Cardiac muscle cell (in vitro differentiated cells and primary cell): ENCODE results near the gene C20orf204. TPM values are rescaled to one million over a fixed set of nuclear protein-coding genes. Genes with fewer than 3 reads are reported as not detected.
A peak's percentile ranks its signal among the peaks of the same experiment; 100 is the strongest.

Experiments
- DNase-seq, 2 donors: peaks; one replicate each; pipeline versions ENCODE4 v3.0.0 to v3.0.0-alpha.2; 2010 to 2017; ENCODE audit warnings: low read depth in 1 of 2, low spot score in 1 of 2
- H3K27ac ChIP-seq: fragments of 200-600 bp; sonication (generic); 2 replicates; pipeline ENCODE4 v1.5.1; 2016
- H3K27me3 ChIP-seq: fragments of 200-600 bp; sonication (generic); 2 replicates; pipeline ENCODE4 v1.6.0; 2016; ENCODE audit warnings: control low read depth
- H3K36me3 ChIP-seq: fragments of 200-600 bp; sonication (generic); 2 replicates; pipeline ENCODE4 v1.5.1; 2016; ENCODE audit warnings: control low read depth
- H3K4me1 ChIP-seq: fragments of 200-600 bp; sonication (generic); 2 replicates; pipeline ENCODE4 v1.8.1; 2017; ENCODE audit warnings: low read depth, mild to moderate bottlenecking, mixed run types
- H3K4me3 ChIP-seq: fragments of 200-600 bp; sonication (generic); 2 replicates; pipeline ENCODE4 v1.5.1; 2016; ENCODE audit warnings: mild to moderate bottlenecking
- H3K9me3 ChIP-seq: fragments of 200-600 bp; sonication (generic); 2 replicates; pipeline ENCODE4 v1.5.1; 2017; ENCODE audit warnings: low read depth, mild to moderate bottlenecking, control low read depth
- CTCF ChIP-seq: IDR thresholded peaks from 2 replicates; pipeline ENCODE4 v1.5.1; 2012; ENCODE audit warnings: low read depth, mild to moderate bottlenecking, low read length
- polyA plus RNA-seq: library from polyadenylated mRNA; unstranded; fragments of >200 nt; fragmentation: Nextera tagmentation; extraction: Ambion mirVana; gene quantifications from 2 replicates; pipeline ENCODE4 v1.2.1, GENCODE V29; 2016
- total RNA-seq: library from RNA; depleted of rRNA; stranded (reverse); fragments of >200 nt; gene quantifications from 2 replicates; pipeline ENCODE4 v1.2.3, GENCODE V29; 2016

Gene C20orf204
- total and polyA plus RNA-seq, 2 experiments from 2014 or later: 0.76 to 2.2 TPM

- H3K27ac ChIP-seq: no peak overlapping the region
- DNase-seq: peak; percentile 14 to 21
- H3K27me3 ChIP-seq: peaks cover 79% of the 10 kb centered on the region
- no peak for TF ChIP-seq CTCF
- H3K36me3 ChIP-seq: no peaks in the 10 kb centered on the region
- H3K4me3 ChIP-seq: peak overlapping the region; percentile 6
- H3K4me1 ChIP-seq: no peaks in the 10 kb centered on the region
- H3K9me3 ChIP-seq: no peaks in the 10 kb centered on the region
Measured at GRCh38 chr20:64048402-64049044, 12.5 kb downstream of the C20orf204 start.

GRCh38 chr20:64049060-64049877 is 13.3 kb downstream of the C20orf204 start, which contains the start of gene SOX18:
TSS of gene SOX18 (minus strand) at chr20:64049639. CDS start at chr20:64049516, 123 bp downstream.
- Histone ChIP-seq H3K27ac (no peak within 1 kb of the TSS), H3K4me3 (peak within 1 kb of the TSS; percentile 20), H3K36me3 (no peaks in the 10 kb centered on the region), H3K9me3 (no peaks in the 10 kb centered on the region), H3K27me3 (peaks cover 72% of the 10 kb centered on the region), H3K4me1 (peaks cover 5% of the 10 kb centered on the region)
- TF ChIP-seq CTCF: no peak
- DNase-seq: peak; percentile 56 to 64

DNA sequence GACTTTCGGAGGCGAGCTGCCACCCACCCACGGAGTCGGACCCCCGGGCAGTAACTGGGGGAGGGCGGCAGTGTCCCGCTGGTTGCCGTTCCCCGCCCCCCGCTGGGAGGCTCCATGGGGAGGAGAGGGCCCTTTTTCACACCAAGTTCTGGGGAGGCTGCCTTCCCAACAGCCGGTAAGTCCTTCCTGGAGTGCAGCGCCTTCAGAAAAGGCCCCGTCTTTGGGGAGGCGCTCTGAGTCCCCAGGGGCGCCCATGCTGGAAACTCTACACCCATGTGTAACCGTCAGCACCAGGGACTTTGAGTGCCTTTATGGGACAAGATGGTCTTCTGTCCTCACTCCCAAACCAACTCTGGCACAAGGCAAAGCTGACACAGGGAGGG is 13.9 kb downstream of the C20orf204 start:
- Histone ChIP-seq H3K4me1 (peaks cover 5% of the 10 kb centered on the region), H3K27me3 (peaks cover 66% of the 10 kb centered on the region), H3K9me3 (no peaks in the 10 kb centered on the region), H3K27ac (no peak overlapping the region), H3K36me3 (no peaks in the 10 kb centered on the region), H3K4me3 (peak overlapping the region; percentile 20)
- peak in 1 of 2 donors; percentile 45 for DNase-seq
- TF ChIP-seq CTCF: no peak

DNA sequence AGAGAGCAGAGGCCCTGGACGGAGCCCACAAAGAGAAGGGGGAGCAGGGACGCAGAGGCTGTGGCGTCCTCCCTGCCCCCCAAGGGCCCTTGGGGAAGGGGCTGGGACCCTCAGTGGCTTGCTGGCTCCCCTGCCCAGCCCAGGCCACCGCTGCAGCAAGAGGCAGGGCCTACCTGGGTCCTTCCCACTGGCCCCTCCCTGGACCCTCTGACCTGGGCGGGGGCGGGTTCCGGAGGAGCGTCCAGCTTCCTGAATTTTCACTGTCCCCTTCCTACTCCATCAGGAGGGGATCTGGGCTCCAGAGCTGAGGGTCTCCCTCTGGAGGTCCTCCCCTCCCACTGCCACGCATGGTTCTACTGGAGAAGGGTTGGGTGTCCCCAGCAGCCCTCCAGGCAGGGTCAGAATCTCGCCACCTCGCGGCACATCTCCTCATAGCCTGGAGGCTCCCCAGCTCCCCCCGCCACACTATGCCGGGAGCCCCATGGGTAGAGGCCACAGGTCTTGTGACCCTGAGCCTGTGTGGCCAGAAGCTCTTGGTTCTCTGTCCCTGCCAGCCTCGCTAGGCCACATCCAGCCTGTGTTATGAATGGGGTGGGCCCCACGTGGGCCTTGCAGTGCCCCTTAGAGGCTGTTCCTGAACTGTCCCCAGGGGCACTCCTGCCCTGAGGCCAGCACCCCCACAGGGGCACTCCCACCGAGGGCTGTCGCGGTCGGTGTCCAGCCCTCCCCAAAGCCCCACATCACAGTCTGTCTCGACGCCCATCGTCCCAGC is 14.5 kb downstream of the C20orf204 start:
- Histone ChIP-seq H3K4me1 (peaks cover 5% of the 10 kb centered on the region), H3K4me3 (no peak overlapping the region), H3K27ac (no peak overlapping the region), H3K36me3 (no peaks in the 10 kb centered on the region), H3K9me3 (no peaks in the 10 kb centered on the region), H3K27me3 (peaks cover 60% of the 10 kb centered on the region)
- no peak for TF ChIP-seq CTCF
- no peak for DNase-seq

DNA sequence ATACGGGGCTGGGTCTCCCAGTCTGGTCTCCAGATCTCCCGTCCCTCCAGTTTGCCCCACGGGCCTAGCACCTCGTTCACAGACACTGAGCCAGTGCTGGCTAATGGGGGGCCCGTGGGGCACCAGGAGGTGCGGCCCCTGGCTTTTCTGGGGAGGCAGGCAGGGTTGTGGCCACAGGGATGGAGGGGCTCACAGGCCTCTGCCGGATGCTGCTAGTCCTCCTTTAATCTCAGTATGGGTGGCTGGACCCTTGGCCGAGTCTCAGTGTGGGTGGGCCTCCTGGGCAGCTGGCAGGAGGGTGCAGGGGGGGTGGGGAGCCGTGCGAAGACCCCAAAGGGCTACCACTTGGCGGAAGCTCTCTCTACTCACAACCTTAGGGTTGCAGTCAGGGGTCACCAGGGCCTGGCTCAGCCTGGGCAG is 15.1 kb downstream of the C20orf204 start:
- H3K27ac ChIP-seq: no peak overlapping the region
- no peaks in the 10 kb centered on the region for H3K9me3 ChIP-seq
- H3K36me3 ChIP-seq: no peaks in the 10 kb centered on the region
- H3K4me1 ChIP-seq: peaks cover 5% of the 10 kb centered on the region
- H3K4me3 ChIP-seq: no peak overlapping the region
- DNase-seq: no peak
- TF ChIP-seq CTCF: no peak
- H3K27me3 ChIP-seq: peaks cover 54% of the 10 kb centered on the region
